ENCODE measurements around the gene LRRC32. TPM values are rescaled to one million over a fixed set of nuclear protein-coding genes. Genes with fewer than 3 reads are reported as not detected.

Gene LRRC32
- total and polyA plus RNA-seq, 9 of the 15 experiments (the other 6 are each of a cell fraction or from before 2014, with no cell fraction given): 0.10 to 0.50 (median 0.19) TPM; not detected in 5

DNA sequence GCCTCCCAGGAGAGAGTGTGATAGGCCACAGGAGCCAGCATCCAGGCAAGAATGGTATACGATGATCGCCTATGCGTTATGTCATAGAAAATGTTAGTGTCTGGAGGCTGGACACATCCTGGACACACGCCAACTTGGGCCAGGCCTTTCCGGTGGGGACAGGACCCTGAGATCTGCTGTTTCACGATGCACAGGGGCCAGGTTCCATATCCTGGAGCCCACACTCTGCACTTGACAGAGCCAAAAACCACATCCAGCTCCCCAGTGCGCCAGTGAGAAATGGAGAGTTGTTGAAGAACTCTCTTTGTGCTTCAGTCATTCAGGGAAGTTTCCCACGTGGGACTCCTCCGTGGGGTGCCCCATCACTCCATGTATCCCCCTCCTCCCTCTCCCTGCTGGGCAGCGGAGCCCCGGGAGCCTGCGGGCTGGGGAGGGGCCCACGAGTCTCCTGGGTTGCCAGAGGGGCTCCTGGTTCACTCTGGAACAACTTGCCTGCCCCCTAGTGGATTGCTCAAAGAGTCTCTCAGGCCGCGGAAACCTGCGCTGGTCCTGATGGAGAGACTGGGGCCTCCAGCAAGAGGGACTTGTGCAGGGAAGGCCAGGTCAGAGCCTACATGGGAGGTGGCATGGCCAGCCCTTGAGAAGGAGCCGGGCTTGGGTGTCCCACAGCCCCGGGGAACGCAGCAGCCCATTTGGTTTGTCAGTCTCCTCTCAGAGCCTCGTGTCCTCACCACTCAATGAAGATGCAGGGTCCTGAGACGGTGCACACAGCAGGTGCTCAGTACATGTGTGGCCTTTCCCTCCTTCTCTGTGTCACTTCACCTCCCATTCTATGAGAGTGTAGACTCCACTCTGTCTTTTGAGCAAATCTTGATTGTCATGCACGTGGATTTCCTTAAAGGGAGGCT, 10.2 kb upstream of the LRRC32 start:
- in situ Hi-C loops (cut with MboI) (no loop called here), intact Hi-C loops (cut with micrococcal nuclease) (loop anchor here (1.0 to 10.0 kb wide), 4 partner anchors 69 to 476 kb away; partner anchors contain the start of gene WNT11)
- POLR2A ChIA-PET: interaction anchor here (0.5 to 1.0 kb wide), 2 partner anchors 9 to 16 kb away, joined by 3 to 4 read pairs; no protein-coding TSS in a partner anchor
- TF ChIP-seq, protein P1, sequence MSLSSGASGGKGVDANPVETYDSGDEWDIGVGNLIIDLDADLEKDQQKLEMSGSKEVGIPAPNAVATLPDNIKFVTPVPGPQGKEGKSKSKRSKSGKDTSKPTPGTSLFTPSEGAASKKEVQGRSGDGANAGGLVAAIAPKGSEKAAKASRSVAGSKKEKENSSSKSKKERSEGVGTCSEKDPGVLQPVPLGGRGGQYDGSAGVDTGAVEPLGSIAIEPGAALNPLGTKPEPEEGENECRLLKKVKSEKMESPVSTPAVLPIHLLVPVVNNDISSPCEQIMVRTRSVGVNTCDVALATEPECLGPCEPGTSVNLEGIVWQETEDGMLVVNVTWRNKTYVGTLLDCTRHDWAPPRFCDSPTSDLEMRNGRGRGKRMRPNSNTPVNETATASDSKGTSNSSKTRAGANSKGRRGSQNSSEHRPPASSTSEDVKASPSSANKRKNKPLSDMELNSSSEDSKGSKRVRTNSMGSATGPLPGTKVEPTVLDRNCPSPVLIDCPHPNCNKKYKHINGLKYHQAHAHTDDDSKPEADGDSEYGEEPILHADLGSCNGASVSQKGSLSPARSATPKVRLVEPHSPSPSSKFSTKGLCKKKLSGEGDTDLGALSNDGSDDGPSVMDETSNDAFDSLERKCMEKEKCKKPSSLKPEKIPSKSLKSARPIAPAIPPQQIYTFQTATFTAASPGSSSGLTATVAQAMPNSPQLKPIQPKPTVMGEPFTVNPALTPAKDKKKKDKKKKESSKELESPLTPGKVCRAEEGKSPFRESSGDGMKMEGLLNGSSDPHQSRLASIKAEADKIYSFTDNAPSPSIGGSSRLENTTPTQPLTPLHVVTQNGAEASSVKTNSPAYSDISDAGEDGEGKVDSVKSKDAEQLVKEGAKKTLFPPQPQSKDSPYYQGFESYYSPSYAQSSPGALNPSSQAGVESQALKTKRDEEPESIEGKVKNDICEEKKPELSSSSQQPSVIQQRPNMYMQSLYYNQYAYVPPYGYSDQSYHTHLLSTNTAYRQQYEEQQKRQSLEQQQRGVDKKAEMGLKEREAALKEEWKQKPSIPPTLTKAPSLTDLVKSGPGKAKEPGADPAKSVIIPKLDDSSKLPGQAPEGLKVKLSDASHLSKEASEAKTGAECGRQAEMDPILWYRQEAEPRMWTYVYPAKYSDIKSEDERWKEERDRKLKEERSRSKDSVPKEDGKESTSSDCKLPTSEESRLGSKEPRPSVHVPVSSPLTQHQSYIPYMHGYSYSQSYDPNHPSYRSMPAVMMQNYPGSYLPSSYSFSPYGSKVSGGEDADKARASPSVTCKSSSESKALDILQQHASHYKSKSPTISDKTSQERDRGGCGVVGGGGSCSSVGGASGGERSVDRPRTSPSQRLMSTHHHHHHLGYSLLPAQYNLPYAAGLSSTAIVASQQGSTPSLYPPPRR (CRISPR knock-in tag; IDR thresholded peaks at IDR 0.05; ENCODE audit: borderline replicate concordance): no peak
- TF ChIP-seq ETV5 (CRISPR knock-in tag; IDR thresholded peaks at IDR 0.05; ENCODE audit: low read depth) (no peak), ZNF449 (CRISPR knock-in tag; IDR thresholded peaks at IDR 0.05) (no peak), ARID3A (IDR thresholded peaks at IDR 0.05; ENCODE audit: borderline replicate concordance, low read depth, low read length) (no peak), ASH1L (IDR thresholded peaks at IDR 0.05; ENCODE audit: borderline replicate concordance, low read depth, partially characterized antibody) (no peak), IRF2 (CRISPR knock-in tag; IDR thresholded peaks at IDR 0.05) (no peak), PYGO2 (tag; IDR thresholded peaks at IDR 0.05) (no peak), ZNF12 (CRISPR knock-in tag; IDR thresholded peaks at IDR 0.05) (no peak), RB1 (IDR thresholded peaks at IDR 0.05; ENCODE audit: low read depth) (0 out of 2 replicates have a peak, but pooled peaks have one; percentile 48), PTTG1 (tag; IDR thresholded peaks at IDR 0.05; ENCODE audit: low read depth) (no peak), SMARCC2 (IDR thresholded peaks at IDR 0.05; ENCODE audit: low read depth) (no peak)

More for the DNA sequence above, 10.2 kb upstream of the LRRC32 start:
- CTCF ChIA-PET (ENCODE audit: low intra/inter-chr PET ratio): interaction anchor here (0.6 to 1.9 kb wide), 2 partner anchors 130 to 158 kb away, joined by 3 to 10 read pairs; no protein-coding TSS in a partner anchor
- Histone ChIP-seq H2AFZ (ENCODE audit: low read depth, low read length) (no peak overlapping the region), H3K36me3 (ENCODE audit: control insufficient read depth, insufficient read depth, low read length) (no peaks in the 10 kb centered on the region), H3K4me1 (replicated peaks in 1 of 2; ENCODE audit: control insufficient read depth in 2 of 2, insufficient read depth in 2 of 2, low read length in 2 of 2) (peaks cover 0 to 5% of the 10 kb centered on the region in 2 experiments; a peak in 2 of 5 replicates), H3K4me3 (no peak overlapping the region), H3K4me2 (ENCODE audit: insufficient read depth, low read length) (no peak overlapping the region), H3K79me2 (ENCODE audit: control insufficient read depth, insufficient read depth, low read length) (no peaks in the 10 kb centered on the region), H4K20me1 (replicated peaks; ENCODE audit: control insufficient read depth, insufficient read depth, low read length) (no peaks in the 10 kb centered on the region), H3K27me3 (ENCODE audit: control insufficient read depth in 2 of 2, insufficient read depth in 2 of 2, low read length in 2 of 2) (peaks cover 3 to 43% of the 10 kb centered on the region in 2 experiments; a peak in 4 of 5 replicates), H3K9ac (ENCODE audit: insufficient read depth in 1 of 2, low read depth in 2 of 2, low read length in 2 of 2) (peak overlapping the region in 1 of 2 experiments; percentile 17; a peak in 1 of 4 replicates), H3K27ac (ENCODE audit: extremely low read depth, low read depth, low read length) (no peak overlapping the region), H3K9me3 (replicated peaks; ENCODE audit: control insufficient read depth, insufficient read depth, low read depth, low read length) (no peaks in the 10 kb centered on the region), H3K9me1 (ENCODE audit: control insufficient read depth, insufficient read depth, low read length) (no peaks in the 10 kb centered on the region)
- BruUV-seq (replicated peaks): no TSS peak
- FAIRE-seq (peak; percentile 82), DNase-seq (ENCODE audit: extremely low read depth in 1 of 4, low spot score in 3 of 4) (peak; percentile 81 to 84 (median 84)), ATAC-seq (peak; percentile 96)
- WGBS (ENCODE audit: insufficient coverage, low coverage, missing lambda C conversion rate): 6% methylated on average over 17 of the region's 22 CpGs
